Mesodermal cell (in vitro differentiated cells): ENCODE measurements around the gene OR4D6.
"Not testable (repeated sequence)": the region's sequence is repeated elsewhere in the genome, so short reads cannot be mapped to it uniquely, and the experiment has no call there.

Experiments
- H3K27ac ChIP-seq: 2 replicates; pipeline ENCODE4 v1.7.0; 2013; ENCODE audit warnings: mild to moderate bottlenecking, low read depth, low read length, moderate library complexity; ENCODE audit not compliant: severe bottlenecking
- H3K36me3 ChIP-seq: 2 replicates; pipeline ENCODE4 v1.7.1; 2013; ENCODE audit warnings: mild to moderate bottlenecking, low read length, moderate library complexity; ENCODE audit not compliant: control insufficient read depth, insufficient read depth
- H3K4me1 ChIP-seq: one replicate; pipeline ENCODE4 v1.7.1; 2013; ENCODE audit warnings: mild to moderate bottlenecking, low read length; ENCODE audit not compliant: insufficient read depth, control insufficient read depth, poor library complexity, severe bottlenecking
- H3K4me3 ChIP-seq: 2 replicates; pipeline ENCODE4 v1.7.0; 2013; ENCODE audit warnings: low read length, control low read depth, mild to moderate bottlenecking; ENCODE audit not compliant: insufficient read depth, poor library complexity, severe bottlenecking; ENCODE audit errors: extremely low read depth
- H3K9me3 ChIP-seq: 2 replicates; pipeline ENCODE4 v1.7.1; 2013; ENCODE audit warnings: mild to moderate bottlenecking, low read length, moderate library complexity; ENCODE audit not compliant: control insufficient read depth
- WGBS, 2 experiments: methylation state at CpG; one replicate each; pipeline ENCODE4 v1.1.5; 2013; ENCODE audit warnings: missing lambda C conversion rate in 2 of 2; ENCODE audit not compliant: insufficient coverage in 2 of 2; 5-methylcytosine and 5-hydroxymethylcytosine counted together

Gene OR4D6

DNA sequence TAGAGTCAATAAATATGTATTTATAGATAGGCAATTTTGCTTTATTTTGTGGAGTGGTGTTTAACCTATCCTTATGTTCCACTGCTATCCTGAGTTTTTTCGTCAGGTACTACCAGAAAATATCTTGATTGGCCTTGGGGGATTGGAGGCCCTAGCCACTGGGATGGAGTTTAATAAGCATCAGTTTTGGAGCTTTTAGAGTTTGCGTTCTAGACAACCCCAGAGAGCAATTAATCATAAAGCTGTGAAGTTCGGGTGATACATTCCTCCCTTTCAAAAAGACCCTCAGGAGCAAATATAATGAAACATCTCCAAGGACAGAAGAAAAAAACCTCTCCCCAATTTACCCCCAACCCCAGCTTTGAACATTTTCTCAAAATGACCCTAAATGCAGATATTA is 20.6 kb upstream of the OR4D6 start, which contains the start of gene OR5A1:
TSS of gene OR5A1 (plus strand) at position 301 of the 400 bp plus-strand sequence. CDS start 6,700 bp downstream, outside the sequence.
- no peaks in the 10 kb centered on the region for H3K36me3 ChIP-seq
- H3K4me1 ChIP-seq, result no peaks in the 10 kb centered on the region
- H3K27ac ChIP-seq, result no peak within 1 kb of the TSS
- H3K4me3 ChIP-seq, result no peak within 1 kb of the TSS
- no peaks in the 10 kb centered on the region for H3K9me3 ChIP-seq
- 67% methylated on average over 1 of the region's 3 CpGs; no CpG with 5 or more reads in 1 of the 2 experiments for WGBS, 2 experiments

GRCh38 chr11:59437770-59438169 is 19.0 kb upstream of the OR4D6 start:
- H3K36me3 ChIP-seq, result no peaks in the 10 kb centered on the region
- no peaks in the 10 kb centered on the region for H3K4me1 ChIP-seq
- H3K9me3 ChIP-seq, result no peaks in the 10 kb centered on the region
- no peak overlapping the region for H3K4me3 ChIP-seq
- H3K27ac ChIP-seq, result no peak overlapping the region
- 90 to 95% methylated on average over 3 to 4 of the region's 7 CpGs for WGBS, 2 experiments

- H3K4me1 ChIP-seq, H3K27ac ChIP-seq, H3K9me3 ChIP-seq, H3K4me3 ChIP-seq, H3K36me3 ChIP-seq: not testable (repeated sequence)
- WGBS, 2 experiments, result no CpG with 5 or more reads among the region's 1 CpG
Measured at GRCh38 chr11:59445624-59446023, 11.1 kb upstream of the OR4D6 start.

DNA sequence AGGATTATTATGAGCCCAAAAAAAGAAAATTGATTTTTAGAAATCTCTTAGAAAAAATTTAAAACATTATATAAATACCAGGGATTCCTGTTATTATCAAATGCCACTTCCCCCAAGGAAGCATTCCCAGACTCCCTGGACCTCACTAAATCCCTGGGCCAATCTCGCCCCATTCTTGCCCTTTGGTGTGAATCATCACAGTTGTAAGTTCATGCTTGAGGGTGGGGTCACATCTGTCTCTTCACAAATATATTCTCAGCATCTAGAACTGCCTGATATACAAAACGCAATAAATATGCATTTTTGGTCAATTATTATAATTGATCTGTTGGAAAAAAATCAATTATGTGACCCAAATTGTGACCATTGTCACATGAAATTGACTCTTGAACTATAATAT is 8.3 kb upstream of the OR4D6 start:
- no peaks in the 10 kb centered on the region for H3K9me3 ChIP-seq
- WGBS, 2 experiments, result 40% methylated on average over 1 of the region's 2 CpGs; no CpG with 5 or more reads in 1 of the 2 experiments
- H3K27ac ChIP-seq, result no peak overlapping the region
- no peaks in the 10 kb centered on the region for H3K4me1 ChIP-seq
- no peaks in the 10 kb centered on the region for H3K36me3 ChIP-seq
- no peak overlapping the region for H3K4me3 ChIP-seq

DNA sequence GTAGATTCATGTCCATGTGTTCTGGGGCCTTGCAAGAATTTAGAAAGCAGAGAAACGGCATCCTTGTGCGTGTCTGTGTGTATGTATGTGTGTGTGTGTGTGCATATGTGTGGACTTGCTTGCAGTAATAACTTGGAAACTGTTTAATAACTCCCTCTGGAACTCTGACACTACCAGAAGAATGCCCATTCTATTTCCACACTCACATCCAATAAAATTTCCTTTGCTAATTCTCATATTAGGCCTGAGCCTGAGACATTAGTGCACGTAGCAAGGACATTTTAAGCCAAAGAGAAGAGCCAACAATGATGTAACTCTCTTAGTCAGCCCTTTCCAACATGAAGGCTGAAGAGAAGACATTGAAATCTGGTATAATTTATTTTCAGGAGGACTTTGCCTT is 3.2 kb downstream of the OR4D6 start:
- Histone ChIP-seq H3K36me3 (no peaks in the 10 kb centered on the region), H3K9me3 (no peaks in the 10 kb centered on the region), H3K4me1 (no peaks in the 10 kb centered on the region), H3K4me3 (no peak overlapping the region), H3K27ac (no peak overlapping the region)
- 100% methylated on average over 1 of the region's 3 CpGs; no CpG with 5 or more reads in 1 of the 2 experiments for WGBS, 2 experiments

DNA sequence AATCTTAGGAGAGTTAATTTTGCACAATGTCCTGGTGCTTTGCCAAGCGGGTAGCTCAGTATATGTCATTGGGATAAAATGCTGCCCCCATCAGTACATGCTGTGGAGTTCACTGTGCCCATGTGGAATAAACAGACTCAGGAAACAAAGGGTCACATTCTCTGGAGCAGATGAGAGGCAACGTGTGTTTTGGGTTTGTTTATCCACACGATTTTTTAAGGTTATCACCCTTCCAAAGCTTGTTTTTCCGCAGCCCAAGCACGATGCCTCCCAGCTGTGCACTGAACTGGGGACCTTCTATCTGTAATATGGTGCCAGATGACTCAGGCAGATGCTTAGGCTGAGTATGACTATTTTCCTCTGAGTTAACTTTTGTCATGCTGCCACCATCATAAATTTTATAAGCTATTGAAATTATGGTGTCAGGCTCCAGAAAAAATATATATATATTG is 6.5 kb downstream of the OR4D6 start:
- no peak overlapping the region for H3K4me3 ChIP-seq
- no peak overlapping the region for H3K27ac ChIP-seq
- H3K36me3 ChIP-seq, result no peaks in the 10 kb centered on the region
- no peaks in the 10 kb centered on the region for H3K4me1 ChIP-seq
- WGBS, 2 experiments, result 73 to 83% methylated on average over 5 of the region's 5 CpGs
- no peaks in the 10 kb centered on the region for H3K9me3 ChIP-seq

GRCh38 chr11:59473015-59473414 is 16.3 kb downstream of the OR4D6 start, which contains the start of gene OR4D10:
Gene OR4D10 (plus strand): TSS chr11:59473315. CDS start chr11:59477430, 4,115 bp downstream.
- no peaks in the 10 kb centered on the region for H3K36me3 ChIP-seq
- no peak within 1 kb of the TSS for H3K27ac ChIP-seq
- H3K9me3 ChIP-seq, result no peaks in the 10 kb centered on the region
- no peak within 1 kb of the TSS for H3K4me3 ChIP-seq
- no peaks in the 10 kb centered on the region for H3K4me1 ChIP-seq

DNA sequence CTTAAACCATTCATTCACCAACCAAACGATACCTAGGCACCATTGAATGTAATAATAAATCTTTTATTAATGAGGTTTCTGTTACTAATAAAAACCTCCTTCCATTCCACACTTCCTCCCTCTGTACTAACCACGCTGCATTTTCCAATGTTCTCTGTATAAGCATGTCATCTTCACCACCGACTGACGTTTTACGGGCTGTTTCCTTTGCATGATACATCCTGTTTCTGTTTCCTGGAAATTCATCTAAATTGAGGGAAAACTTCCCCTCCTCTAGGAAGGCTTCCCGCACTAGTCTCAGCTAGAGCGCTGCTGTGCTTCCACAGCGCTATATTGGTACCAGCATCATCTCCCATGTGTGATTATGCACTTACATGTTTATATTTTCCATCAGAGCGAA is 18.4 kb downstream of the OR4D6 start:
- Histone ChIP-seq H3K27ac (no peak overlapping the region), H3K4me1 (no peaks in the 10 kb centered on the region), H3K36me3 (no peaks in the 10 kb centered on the region), H3K4me3 (no peak overlapping the region), H3K9me3 (no peaks in the 10 kb centered on the region)
- WGBS, 2 experiments, result 94 to 95% methylated on average over 4 to 5 of the region's 9 CpGs

DNA sequence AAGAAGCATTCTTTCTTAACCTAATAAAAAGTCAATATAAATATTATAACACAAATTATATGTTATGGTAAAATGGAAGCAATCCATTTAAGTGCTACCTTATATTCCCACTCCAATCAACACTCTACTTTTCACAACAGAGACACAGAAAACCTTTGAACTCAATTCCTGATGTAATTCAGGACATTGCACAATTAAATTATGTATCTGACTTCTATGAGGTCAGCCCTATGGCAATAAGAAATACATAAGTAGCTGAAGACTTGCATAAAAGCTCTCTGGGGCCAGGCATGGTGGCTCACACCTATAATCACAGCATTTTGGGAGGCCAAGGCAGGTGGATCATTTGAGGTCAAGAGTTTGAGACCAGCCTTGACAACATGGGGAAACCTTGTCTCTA is 23.1 kb downstream of the OR4D6 start:
- no peak overlapping the region for H3K27ac ChIP-seq
- no peak overlapping the region for H3K4me3 ChIP-seq
- H3K36me3 ChIP-seq, result no peaks in the 10 kb centered on the region
- H3K4me1 ChIP-seq, result no peaks in the 10 kb centered on the region
- no peaks in the 10 kb centered on the region for H3K9me3 ChIP-seq

DNA sequence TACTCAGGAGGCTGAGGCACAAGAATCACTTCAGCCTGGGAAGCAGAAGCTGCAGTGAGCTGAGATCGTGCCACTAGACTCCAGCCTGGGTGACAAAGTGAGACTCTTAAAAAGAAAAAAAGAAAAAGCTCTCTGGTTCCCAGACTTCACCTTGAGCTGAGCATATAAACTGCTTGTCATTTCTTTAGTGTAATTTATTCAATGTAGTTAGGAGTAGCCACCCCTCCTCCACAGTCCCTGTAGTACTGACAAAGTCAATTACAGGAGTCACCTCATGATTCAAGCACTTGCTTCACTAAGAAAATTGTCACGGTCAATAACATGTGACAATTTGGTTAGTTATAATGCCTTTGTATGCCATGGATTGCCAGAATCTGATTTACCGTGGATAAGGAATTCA is 23.6 kb downstream of the OR4D6 start:
- Histone ChIP-seq H3K27ac (no peak overlapping the region), H3K36me3 (no peaks in the 10 kb centered on the region), H3K9me3 (no peaks in the 10 kb centered on the region), H3K4me1 (no peaks in the 10 kb centered on the region), H3K4me3 (no peak overlapping the region)
- WGBS, 2 experiments, result 86 to 100% methylated on average over 2 of the region's 3 CpGs

DNA sequence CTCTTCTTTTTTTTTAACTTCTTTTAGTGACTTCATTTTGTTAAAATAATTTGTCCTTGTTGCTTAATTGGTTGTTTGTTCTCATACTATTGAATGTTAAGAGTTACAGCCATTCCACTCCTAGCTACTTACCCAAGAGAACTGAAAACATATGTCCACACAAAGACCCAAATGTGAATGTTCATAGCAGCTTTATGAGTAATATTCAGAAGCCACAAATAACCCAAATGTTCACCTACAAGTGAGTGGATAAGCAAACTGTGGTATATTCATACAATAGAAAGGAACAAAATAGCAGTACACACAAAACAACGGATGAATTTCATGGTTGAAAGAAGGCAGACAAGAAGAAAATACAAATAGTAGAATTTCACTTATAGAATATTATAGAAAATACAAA is 45.2 kb downstream of the OR4D6 start:
- no CpG with 5 or more reads among the region's 1 CpG for WGBS, 2 experiments
- no peak overlapping the region for H3K27ac ChIP-seq
- no peaks in the 10 kb centered on the region for H3K36me3 ChIP-seq
- no peaks in the 10 kb centered on the region for H3K9me3 ChIP-seq
- no peak overlapping the region for H3K4me3 ChIP-seq
- no peaks in the 10 kb centered on the region for H3K4me1 ChIP-seq

DNA sequence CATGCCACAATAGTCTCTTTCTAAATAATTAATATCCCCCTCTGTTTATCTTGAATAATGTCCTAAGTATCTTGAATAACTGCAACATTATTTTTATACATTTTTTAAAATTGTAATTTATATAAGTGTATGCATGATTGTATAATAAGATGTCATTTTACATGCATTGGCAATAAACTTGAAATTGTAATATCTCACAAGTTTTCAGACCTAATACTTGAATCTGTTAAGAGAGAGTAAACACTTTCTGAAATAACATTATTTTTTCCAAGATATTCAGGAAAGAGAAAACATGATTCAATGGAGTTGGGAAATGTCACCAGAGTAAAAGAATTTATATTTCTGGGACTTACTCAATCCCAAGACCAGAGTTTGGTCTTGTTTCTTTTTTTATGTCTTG is 46.5 kb downstream of the OR4D6 start, which contains the start of gene OR4D11:
TSS of gene OR4D11 (plus strand) at position 301 of the 400 bp plus-strand sequence. CDS start at position 301, 0 bp downstream.
- no peak within 1 kb of the TSS for H3K27ac ChIP-seq
- no peak within 1 kb of the TSS for H3K4me3 ChIP-seq
- no peaks in the 10 kb centered on the region for H3K9me3 ChIP-seq
- H3K36me3 ChIP-seq, result no peaks in the 10 kb centered on the region
- H3K4me1 ChIP-seq, result no peaks in the 10 kb centered on the region
